Effector memory CD4-positive, alpha-beta T cell (primary cell): ENCODE results near the gene PLEKHH3.

Experiments
- DNase-seq, 3 donors: peaks; one replicate each; pipeline ENCODE4 v3.0.0-alpha.2; 2020
- H3K27ac ChIP-seq: 2 replicates; pipeline ENCODE4 v1.7.0; 2013; ENCODE audit warnings: mild to moderate bottlenecking, low read length, moderate library complexity; ENCODE audit not compliant: insufficient read depth, poor library complexity, severe bottlenecking
- H3K27me3 ChIP-seq: replicated peaks from 2 replicates; pipeline ENCODE4 v1.7.0; 2013; ENCODE audit warnings: mild to moderate bottlenecking, low read length; ENCODE audit not compliant: insufficient read depth, control insufficient read depth, poor library complexity, severe bottlenecking
- H3K36me3 ChIP-seq: 2 replicates; pipeline ENCODE4 v1.7.0; 2013; ENCODE audit warnings: mild to moderate bottlenecking, low read length, moderate library complexity; ENCODE audit not compliant: control insufficient read depth, insufficient read depth
- H3K4me1 ChIP-seq: 2 replicates; pipeline ENCODE4 v1.7.0; 2013; ENCODE audit warnings: low read length, mild to moderate bottlenecking; ENCODE audit not compliant: control insufficient read depth, insufficient read depth, poor library complexity, severe bottlenecking
- H3K4me3 ChIP-seq: 2 replicates; pipeline ENCODE4 v1.7.0; 2013; ENCODE audit warnings: low read length, low read depth, mild to moderate bottlenecking; ENCODE audit not compliant: insufficient read depth, poor library complexity, severe bottlenecking
- H3K9me3 ChIP-seq: 2 replicates; pipeline ENCODE4 v1.7.0; 2013; ENCODE audit warnings: mild to moderate bottlenecking, low read length, moderate library complexity; ENCODE audit not compliant: control insufficient read depth

Gene PLEKHH3

GRCh38 chr17:42687707-42688320 is 11.0 kb upstream of the PLEKHH3 start:
- Histone ChIP-seq H3K27ac (no peak overlapping the region), H3K4me1 (peaks cover 7% of the 10 kb centered on the region), H3K27me3 (no peaks in the 10 kb centered on the region), H3K4me3 (no peak overlapping the region), H3K36me3 (no peaks in the 10 kb centered on the region), H3K9me3 (no peaks in the 10 kb centered on the region)
- DNase-seq: no peak

- Histone ChIP-seq H3K27me3 (peaks cover 8% of the 10 kb centered on the region), H3K9me3 (no peaks in the 10 kb centered on the region), H3K27ac (no peak overlapping the region), H3K36me3 (no peaks in the 10 kb centered on the region), H3K4me3 (no peak overlapping the region), H3K4me1 (peaks cover 18% of the 10 kb centered on the region)
- no peak for DNase-seq
Measured at GRCh38 chr17:42686520-42687128, 9.8 kb upstream of the PLEKHH3 start.

GRCh38 chr17:42685831-42686230 is 9.0 kb upstream of the PLEKHH3 start:
- DNase-seq: no peak
- Histone ChIP-seq H3K36me3 (no peaks in the 10 kb centered on the region), H3K4me1 (peaks cover 23% of the 10 kb centered on the region), H3K27me3 (peaks cover 13% of the 10 kb centered on the region), H3K4me3 (no peak overlapping the region), H3K27ac (no peak overlapping the region), H3K9me3 (no peaks in the 10 kb centered on the region)

DNA sequence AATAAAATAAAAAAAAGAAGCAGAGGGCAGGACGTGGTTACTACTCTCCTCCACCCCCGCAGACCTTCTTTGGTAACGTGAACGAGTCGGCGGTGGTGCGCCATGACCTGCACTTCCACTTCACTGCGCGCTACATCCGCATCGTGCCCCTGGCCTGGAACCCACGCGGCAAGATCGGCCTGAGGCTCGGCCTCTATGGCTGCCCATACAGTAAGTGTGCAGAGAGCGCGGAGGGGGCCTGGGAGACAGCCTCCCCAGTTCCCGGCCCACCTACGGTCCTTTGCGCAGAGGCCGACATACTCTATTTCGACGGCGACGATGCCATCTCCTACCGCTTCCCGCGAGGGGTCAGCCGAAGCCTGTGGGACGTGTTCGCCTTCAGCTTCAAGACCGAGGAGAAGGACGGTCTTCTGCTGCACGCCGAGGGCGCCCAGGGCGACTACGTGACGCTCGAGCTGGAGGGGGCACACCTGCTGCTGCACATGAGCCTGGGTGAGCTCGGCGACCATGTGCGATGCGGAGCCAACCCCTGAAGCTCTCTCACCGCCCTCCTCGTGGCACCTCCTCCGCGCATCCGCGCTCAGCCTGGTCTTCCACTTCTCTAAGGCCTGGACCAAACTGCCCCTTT is 8.2 kb upstream of the PLEKHH3 start:
- Histone ChIP-seq H3K4me1 (peaks cover 26% of the 10 kb centered on the region), H3K36me3 (no peaks in the 10 kb centered on the region)
- no peak for DNase-seq

GRCh38 chr17:42683407-42684034 is 6.7 kb upstream of the PLEKHH3 start:
- H3K27me3 ChIP-seq: peaks cover 13% of the 10 kb centered on the region
- peak in 1 of 3 donors; percentile 13 for DNase-seq
- H3K36me3 ChIP-seq: no peaks in the 10 kb centered on the region
- peak overlapping the region; percentile 35 for H3K4me3 ChIP-seq
- peaks cover 40% of the 10 kb centered on the region for H3K4me1 ChIP-seq
- no peaks in the 10 kb centered on the region for H3K9me3 ChIP-seq
- no peak overlapping the region for H3K27ac ChIP-seq

More for the DNA sequence above, 8.2 kb upstream of the PLEKHH3 start:
- peaks cover 13% of the 10 kb centered on the region for H3K27me3 ChIP-seq
- H3K9me3 ChIP-seq: no peaks in the 10 kb centered on the region
- H3K4me3 ChIP-seq: no peak overlapping the region
- H3K27ac ChIP-seq: no peak overlapping the region

DNA sequence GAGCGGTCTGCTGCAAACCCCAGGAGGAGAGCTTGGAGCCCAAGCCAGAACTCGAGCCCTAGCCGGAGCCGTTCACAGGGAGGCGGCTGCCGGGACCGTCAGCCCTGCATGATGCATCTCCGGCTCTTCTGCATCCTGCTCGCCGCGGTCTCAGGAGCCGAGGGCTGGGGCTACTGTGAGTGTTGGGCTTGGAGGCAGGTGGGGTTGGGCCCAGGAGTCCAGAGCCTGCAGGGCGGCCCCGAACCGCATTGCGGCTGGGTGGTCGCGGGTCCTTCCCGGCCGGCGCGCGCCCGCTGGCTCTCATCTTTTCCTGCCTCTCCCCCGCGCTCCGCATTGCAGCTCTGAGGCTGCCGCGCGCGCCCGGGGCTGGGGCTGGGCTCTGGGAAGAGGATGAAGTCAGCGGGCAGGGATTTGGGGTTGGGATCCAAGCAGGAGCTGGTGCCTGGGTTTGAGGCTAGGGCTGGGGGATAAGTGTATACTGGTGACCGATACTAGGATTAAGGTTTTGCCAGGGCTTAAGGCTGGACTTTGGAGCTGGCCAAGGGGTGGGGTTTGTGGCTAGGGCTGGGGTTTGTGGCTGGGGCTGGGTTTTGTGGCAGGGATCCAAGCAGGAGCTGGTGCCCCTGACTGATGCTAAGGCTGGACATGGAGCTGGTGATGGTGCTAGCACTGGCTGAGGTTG is 6.1 kb upstream of the PLEKHH3 start:
- Histone ChIP-seq H3K4me3 (peak overlapping the region; percentile 35), H3K27me3 (peaks cover 13% of the 10 kb centered on the region), H3K36me3 (no peaks in the 10 kb centered on the region), H3K9me3 (no peaks in the 10 kb centered on the region), H3K27ac (no peak overlapping the region), H3K4me1 (peaks cover 44% of the 10 kb centered on the region)
- DNase-seq: peak in 1 of 3 donors; percentile 13

- Histone ChIP-seq H3K4me1 (peaks cover 51% of the 10 kb centered on the region), H3K36me3 (no peaks in the 10 kb centered on the region), H3K27ac (no peak within 1 kb of the TSS), H3K4me3 (peak within 1 kb of the TSS; percentile 35), H3K27me3 (peaks cover 13% of the 10 kb centered on the region), H3K9me3 (no peaks in the 10 kb centered on the region)
- DNase-seq: no peak
Measured at GRCh38 chr17:42681976-42682721, 5.4 kb upstream of the PLEKHH3 start, which contains the start of gene CNTNAP1. Gene CNTNAP1 (plus strand): TSS chr17:42682531. CDS start chr17:42682830, 299 bp downstream.

- no peak for DNase-seq
- peaks cover 66% of the 10 kb centered on the region for H3K4me1 ChIP-seq
- peak overlapping the region; percentile 49 for H3K4me3 ChIP-seq
- no peaks in the 10 kb centered on the region for H3K9me3 ChIP-seq
- H3K27ac ChIP-seq: peak overlapping the region; percentile 64
- H3K36me3 ChIP-seq: no peaks in the 10 kb centered on the region
- H3K27me3 ChIP-seq: peaks cover 27% of the 10 kb centered on the region
Measured at GRCh38 chr17:42680331-42680808, 3.6 kb upstream of the PLEKHH3 start.
